Right lung (tissue), 5 donors: ENCODE measurements around the gene EPHX1. TPM values are rescaled to one million over a fixed set of nuclear protein-coding genes. Genes with fewer than 3 reads are reported as not detected.
"Not testable (repeated sequence)": the region's sequence is repeated elsewhere in the genome, so short reads cannot be mapped to it uniquely, and the experiment has no call there.

Experiments
- DNase-seq, 2 donors: peaks; one replicate each; pipeline ENCODE4 v3.0.0-alpha.2; 2013
- polyA plus RNA-seq, 5 donors: library from polyadenylated mRNA; unstranded; fragments of 120-200 nt; gene quantifications; one replicate each; pipeline versions ENCODE4 v1.2.1 to v1.2.3, GENCODE V29; 2013; ENCODE audit warnings: inconsistent platforms in 1 of 5, low replicate concordance in 1 of 5; ENCODE audit not compliant: insufficient read length in 5 of 5, insufficient read depth in 1 of 5

EPHX1 gene
- polyA plus RNA-seq, 5 donors: 78.9 to 139 (median 115) TPM

- no peak for DNase-seq
Observed at GRCh38 chr1:225879521-225880221, 69.7 kb downstream of the EPHX1 start.

- no peak for DNase-seq
Observed at GRCh38 chr1:225880222-225880588, 70.3 kb downstream of the EPHX1 start.

- DNase-seq: no peak
Observed at GRCh38 chr1:225880636-225881035, 70.7 kb downstream of the EPHX1 start.

- DNase-seq: peak in 1 of 2 donors; percentile 47
Observed at GRCh38 chr1:225881081-225881958, 71.4 kb downstream of the EPHX1 start.

GRCh38 chr1:225881959-225882693, 72.2 kb downstream of the EPHX1 start, which contains the start of gene TMEM63A:
TMEM63A (minus strand) TSS chr1:225882380; CDS start chr1:225877580, 4,800 bp downstream.
- peak; percentile 88 to 91 for DNase-seq

- DNase-seq: peak in 1 of 2 donors; percentile 42
Observed at GRCh38 chr1:225882694-225883615, 73.0 kb downstream of the EPHX1 start.

GRCh38 chr1:225883616-225884265, 73.8 kb downstream of the EPHX1 start:
- DNase-seq: no peak

- no peak for DNase-seq
Observed at GRCh38 chr1:225885336-225885735, 75.4 kb downstream of the EPHX1 start.

- no peak for DNase-seq
Observed at GRCh38 chr1:225886159-225887029, 76.5 kb downstream of the EPHX1 start.

GRCh38 chr1:225887030-225887314, 77.0 kb downstream of the EPHX1 start:
- DNase-seq: no peak

- DNase-seq: not testable (repeated sequence)
Observed at GRCh38 chr1:225887554-225888288, 77.8 kb downstream of the EPHX1 start.

GRCh38 chr1:225888289-225888897, 78.5 kb downstream of the EPHX1 start:
- no peak for DNase-seq

GRCh38 chr1:225888898-225889601, 79.1 kb downstream of the EPHX1 start, which contains the start of gene LEFTY1:
LEFTY1 (minus strand) TSS chr1:225889146; CDS start chr1:225889066, 80 bp downstream.
- DNase-seq: peak; percentile 90

GRCh38 chr1:225889743-225890142, 79.8 kb downstream of the EPHX1 start:
- DNase-seq: no peak

- DNase-seq: no peak
Observed at GRCh38 chr1:225890346-225891228, 80.7 kb downstream of the EPHX1 start.

- no peak for DNase-seq
Observed at GRCh38 chr1:225891229-225891972, 81.5 kb downstream of the EPHX1 start.
